ENCODE results near the gene RAD51B.
A peak's percentile ranks its signal among the peaks of the same experiment; 100 is the strongest.

RAD51B gene

GRCh38 chr14:68315081-68315480 lies 495.5 kb downstream of the RAD51B start:
- TF ChIP-seq CTCF (IDR thresholded peaks at IDR 0.05; ENCODE audit: low read depth, low read length), result no peak
- in situ Hi-C loops (cut with HindIII; ENCODE audit: low sequenced_read_pairs), result no loop called here
- H3K4me3 ChIP-seq (ENCODE audit: low read depth, low read length), result no peak overlapping the region
- no peak for DNase-seq (ENCODE audit: low read depth, low spot score)

GRCh38 chr14:68316078-68316868 lies 496.7 kb downstream of the RAD51B start:
- no peak overlapping the region for H3K4me3 ChIP-seq (ENCODE audit: low read depth, low read length)
- DNase-seq (ENCODE audit: low read depth, low spot score), result no peak
- no peak for TF ChIP-seq CTCF (IDR thresholded peaks at IDR 0.05; ENCODE audit: low read depth, low read length)
- in situ Hi-C loops (cut with HindIII; ENCODE audit: low sequenced_read_pairs), result no loop called here

- in situ Hi-C loops (cut with HindIII; ENCODE audit: low sequenced_read_pairs), result no loop called here
- H3K4me3 ChIP-seq (ENCODE audit: low read depth, low read length), result no peak overlapping the region
- no peak for TF ChIP-seq CTCF (IDR thresholded peaks at IDR 0.05; ENCODE audit: low read depth, low read length)
- no peak for DNase-seq (ENCODE audit: low read depth, low spot score)
Measured at GRCh38 chr14:68317239-68317638, 497.7 kb downstream of the RAD51B start.

- no peak overlapping the region for H3K4me3 ChIP-seq (ENCODE audit: low read depth, low read length)
- in situ Hi-C loops (cut with HindIII; ENCODE audit: low sequenced_read_pairs), result no loop called here
- peak; percentile 18 for DNase-seq (ENCODE audit: low read depth, low spot score)
- no peak for TF ChIP-seq CTCF (IDR thresholded peaks at IDR 0.05; ENCODE audit: low read depth, low read length)
Measured at GRCh38 chr14:68318828-68319227, 499.2 kb downstream of the RAD51B start.

- in situ Hi-C loops (cut with HindIII; ENCODE audit: low sequenced_read_pairs), result no loop called here
- no peak for DNase-seq (ENCODE audit: low read depth, low spot score)
- no peak overlapping the region for H3K4me3 ChIP-seq (ENCODE audit: low read depth, low read length)
Measured at GRCh38 chr14:68320495-68320894, 500.9 kb downstream of the RAD51B start.

GRCh38 chr14:68322940-68323620 lies 503.5 kb downstream of the RAD51B start:
- H3K4me3 ChIP-seq (ENCODE audit: low read depth, low read length), result no peak overlapping the region
- no peak for TF ChIP-seq CTCF (IDR thresholded peaks at IDR 0.05; ENCODE audit: low read depth, low read length)
- DNase-seq (ENCODE audit: low read depth, low spot score), result no peak
- in situ Hi-C loops (cut with HindIII; ENCODE audit: low sequenced_read_pairs), result no loop called here

More at GRCh38 chr14:68320495-68320894, 500.9 kb downstream of the RAD51B start:
- no peak for TF ChIP-seq CTCF (IDR thresholded peaks at IDR 0.05; ENCODE audit: low read depth, low read length)
